ENCODE data around the gene SLC25A26. TPM values are rescaled to one million over a fixed set of nuclear protein-coding genes. Genes with fewer than 3 reads are reported as not detected.

Gene SLC25A26
- total RNA-seq, 1 experiment from 2014 or later = 23.8 TPM

- ATAC-seq (no peak), DNase-seq (ENCODE audit: low read depth, low spot score) (no peak)
- BruUV-seq (replicated peaks) = no TSS peak
- Histone ChIP-seq H3K9ac (ENCODE audit: low read length) (no peak overlapping the region), H3K27ac (ENCODE audit: low read depth, low read length) (no peak overlapping the region), H3K4me2 (ENCODE audit: low read length) (no peak overlapping the region), H4K20me1 (ENCODE audit: insufficient read depth) (no peaks in the 10 kb centered on the region), H3K9me2 (ENCODE audit: insufficient read depth) (no peaks in the 10 kb centered on the region), H3K4me1 (ENCODE audit: control insufficient read depth in 1 of 2, insufficient read depth in 2 of 2, low read length in 2 of 2) (no peaks in the 10 kb centered on the region), H3K9me3 (ENCODE audit: control insufficient read depth in 1 of 2, insufficient read depth in 1 of 2, low read depth in 1 of 2, low read length in 2 of 2) (no peaks in the 10 kb centered on the region), H3K27me3 (ENCODE audit: insufficient read depth, low read length) (no peaks in the 10 kb centered on the region), H3K36me3 (ENCODE audit: control insufficient read depth in 1 of 2, insufficient read depth in 2 of 2, low read length in 2 of 2) (no peaks in the 10 kb centered on the region), H2AFZ (ENCODE audit: low read depth, low read length, poor library complexity, severe bottlenecking) (no peak overlapping the region), H3K4me3 (replicated peaks in 1 of 2; ENCODE audit: low read depth in 1 of 2, low read length in 2 of 2) (no peak overlapping the region), H3K79me2 (ENCODE audit: insufficient read depth, low read length) (no peaks in the 10 kb centered on the region)
- RAD21 ChIA-PET (ENCODE audit: low non-redundant PET in 1 of 2, low total read pairs in 2 of 2, uncharacterized antibody in 2 of 2, unreplicated experiment in 2 of 2) = no interaction called here
- TF ChIP-seq EGR1 (IDR thresholded peaks at IDR 0.05; ENCODE audit: low read depth) (no peak), ATF3 (IDR thresholded peaks at IDR 0.05) (no peak), MAX (IDR thresholded peaks at IDR 0.05) (no peak), POLR2A (IDR thresholded peaks at IDR 0.05; ENCODE audit: borderline replicate concordance, extremely low read depth, insufficient read depth, insufficient read length) (no peak), SP1 (IDR thresholded peaks at IDR 0.05; ENCODE audit: low read depth) (no peak), EZH2phosphoT487 (IDR thresholded peaks at IDR 0.05; ENCODE audit: borderline replicate concordance) (no peak), CTCF (IDR thresholded peaks at IDR 0.05 in 2 of 3, conservative IDR thresholded peaks at IDR 0.05 in 1 of 3; ENCODE audit: borderline replicate concordance in 1 of 3, insufficient read depth in 1 of 3, low read depth in 2 of 3, low read length in 2 of 3) (no peak), ELF1 (IDR thresholded peaks at IDR 0.05; ENCODE audit: borderline replicate concordance, low read depth) (no peak), RAD21 (IDR thresholded peaks at IDR 0.05; ENCODE audit: low read depth) (no peak), CBX3 (IDR thresholded peaks at IDR 0.05; ENCODE audit: low read depth) (no peak), REST (IDR thresholded peaks at IDR 0.05; ENCODE audit: low read depth) (no peak), POLR2AphosphoS5 (IDR thresholded peaks at IDR 0.05; ENCODE audit: low read depth, low read length) (no peak), ZBTB33 (IDR thresholded peaks at IDR 0.05; ENCODE audit: extremely low read depth, insufficient replicate concordance, low read length) (no peak), YY1 (IDR thresholded peaks at IDR 0.05; ENCODE audit: extremely low read depth, insufficient replicate concordance, low read depth, low read length) (no peak), JUND (IDR thresholded peaks at IDR 0.05) (no peak), SIN3A (IDR thresholded peaks at IDR 0.05; ENCODE audit: low read depth) (no peak), SRF (IDR thresholded peaks at IDR 0.05; ENCODE audit: low read depth) (no peak), EZH2 (IDR thresholded peaks at IDR 0.05) (no peak)
- POLR2A ChIA-PET = no interaction called here
- CTCF ChIA-PET = no interaction called here
- intact Hi-C loops (cut with micrococcal nuclease) = no loop called here
These were observed 192.4 kb downstream of the SLC25A26 start for GRCh38 chr3:66413151-66413751.

Measured in HCT116 (cell line).